HT-29 (cell line): ENCODE data around the gene GYS1. TPM values are rescaled to one million over a fixed set of nuclear protein-coding genes. Genes with fewer than 3 reads are reported as not detected.

Source experiments
- small RNA-seq: library from RNA; depleted of rRNA; stranded (forward); fragments of <200 nt; gene quantifications from one replicate; pipeline ENCODE3, GENCODE V24; 2014
- total RNA-seq: library from RNA; depleted of rRNA; stranded (reverse); fragments of >200 nt; shearing (Covaris generic); gene quantifications from 2 replicates; pipeline ENCODE4 v1.2.3, GENCODE V29; 2014; rRNA removed

Gene GYS1
- total RNA-seq, 1 experiment from 2014 or later: 71.5 TPM

Small RNAs within 50 kb of the gene (small RNA-seq; reads per million reads assigned to genes)
- gene AC026803.1: not detected
- not detected for gene MIR6798

Other genes with a start within 250 kb of the GYS1 start
- 0.05 and 0.58 TPM in 2 replicates for gene IZUMO1, start 246.4 kb downstream of the GYS1 start, total RNA-seq
- gene FUT1, start 240.7 kb downstream of the GYS1 start, total RNA-seq: 4.6 and 6.3 TPM in 2 replicates
- gene FGF21, start 237.8 kb downstream of the GYS1 start, total RNA-seq: not detected in 2 replicates
- gene BCAT2, start 182.3 kb downstream of the GYS1 start, total RNA-seq: 62.8 and 65.7 TPM in 2 replicates
- gene HSD17B14, start 156.8 kb downstream of the GYS1 start, total RNA-seq: not detected in 2 replicates
- gene PLEKHA4, start 124.7 kb downstream of the GYS1 start, total RNA-seq: 3.9 and 5.4 TPM in 2 replicates
- 152 and 165 TPM in 2 replicates for gene PPP1R15A, start 120.9 kb downstream of the GYS1 start, total RNA-seq
- gene TULP2, start 94.6 kb downstream of the GYS1 start, total RNA-seq: not detected in 2 replicates
- gene NUCB1, start 93.0 kb downstream of the GYS1 start, total RNA-seq: 160 and 185 TPM in 2 replicates
- gene DHDH, start 59.6 kb downstream of the GYS1 start, total RNA-seq: 0.10 and 0.42 TPM in 2 replicates
- 185 and 213 TPM in 2 replicates for gene BAX, start 38.4 kb downstream of the GYS1 start, total RNA-seq
- 5,979 and 6,365 TPM in 2 replicates for gene FTL, start 28.0 kb downstream of the GYS1 start, total RNA-seq
- gene RUVBL2, start 578 bp upstream of the GYS1 start, total RNA-seq: 562 and 566 TPM in 2 replicates
- not detected in 2 replicates for gene LHB, start 23.8 kb upstream of the GYS1 start, total RNA-seq
- gene CGB3, start 31.0 kb upstream of the GYS1 start, total RNA-seq: not detected in 2 replicates
- gene CGB2, start 38.6 kb upstream of the GYS1 start, total RNA-seq: not detected in 2 replicates
- 1.5 TPM in 1 of 2 replicates, not detected in the other for gene CGB1, start 43.6 kb upstream of the GYS1 start, total RNA-seq
- not detected in 2 replicates for gene CGB5, start 50.5 kb upstream of the GYS1 start, total RNA-seq
- gene CGB8, start 55.8 kb upstream of the GYS1 start, total RNA-seq: not detected in 2 replicates
- gene CGB7, start 64.4 kb upstream of the GYS1 start, total RNA-seq: not detected in 2 replicates
- 0.29 TPM in 1 of 2 replicates, not detected in the other for gene NTF4, start 71.5 kb upstream of the GYS1 start, total RNA-seq
- gene KCNA7, start 79.4 kb upstream of the GYS1 start, total RNA-seq: not detected in 2 replicates
- 994 and 1,107 TPM in 2 replicates for gene SNRNP70, start 92.1 kb upstream of the GYS1 start, total RNA-seq
- 12.0 and 19.9 TPM in 2 replicates for gene LIN7B, start 121.1 kb upstream of the GYS1 start, total RNA-seq
- gene C19orf73, start 125.8 kb upstream of the GYS1 start, total RNA-seq: 5.9 and 6.0 TPM in 2 replicates
- gene PPFIA3, start 126.2 kb upstream of the GYS1 start, total RNA-seq: 22.9 and 30.1 TPM in 2 replicates
- gene HRC, start 162.1 kb upstream of the GYS1 start, total RNA-seq: 0.08 TPM in 1 of 2 replicates, not detected in the other
- gene TRPM4, start 164.5 kb upstream of the GYS1 start, total RNA-seq: 28.7 and 33.7 TPM in 2 replicates